Left ventricle myocardium inferior (tissue), 1 donor: ENCODE data around the gene TAAR9. TPM values are rescaled to one million over a fixed set of nuclear protein-coding genes. Genes with fewer than 3 reads are reported as not detected.
"Not testable (repeated sequence)": the region's sequence is repeated elsewhere in the genome, so short reads cannot be mapped to it uniquely, and the experiment has no call there.

Source experiments
- DNase-seq: peaks from one replicate; pipeline ENCODE4 v3.0.0-alpha.2; 2020
- H3K27ac ChIP-seq: fragments of 200-600 bp; replicated peaks from 2 replicates; pipeline ENCODE4 v1.8.0; 2021
- H3K27me3 ChIP-seq: fragments of 200-600 bp; 2 replicates; pipeline ENCODE4 v1.8.0; 2021; ENCODE audit warnings: low read depth
- H3K36me3 ChIP-seq: fragments of 200-600 bp; 2 replicates; pipeline ENCODE4 v1.8.0; 2021
- H3K4me1 ChIP-seq: fragments of 200-600 bp; 2 replicates; pipeline ENCODE4 v1.8.0; 2021
- H3K4me3 ChIP-seq: fragments of 200-600 bp; 2 replicates; pipeline ENCODE4 v1.8.0; 2021; ENCODE audit warnings: mild to moderate bottlenecking, moderate library complexity
- H3K9me3 ChIP-seq: fragments of 200-600 bp; replicated peaks from 2 replicates; pipeline ENCODE4 v1.8.0; 2021
- intact Hi-C: fragments of 100-400 bp; cut with micrococcal nuclease; formaldehyde crosslinking; loops from one replicate; pipeline ENCODE4 v1.11.0; 2022
- total RNA-seq: library from RNA; stranded (reverse); fragmentation: NEBNext Ultra II Directional; extraction: Animal tissue kit (Norgen Biotek cat#: 25700); gene quantifications from one replicate; pipeline ENCODE4 v1.2.1, GENCODE V29; 2021
- TF ChIP-seq, protein P1 (sequence below): fragments of 200-600 bp; IDR thresholded peaks from 2 replicates; pipeline ENCODE4 v1.8.0; 2021; ENCODE audit warnings: antibody characterized with exemption, mild to moderate bottlenecking, borderline replicate concordance
- donor health status: DM: no; HTN: yes; CAD: no; lungs with severe emphysema.

Gene TAAR9
- total RNA-seq, 1 donor from 2014 or later: not detected

DNA sequence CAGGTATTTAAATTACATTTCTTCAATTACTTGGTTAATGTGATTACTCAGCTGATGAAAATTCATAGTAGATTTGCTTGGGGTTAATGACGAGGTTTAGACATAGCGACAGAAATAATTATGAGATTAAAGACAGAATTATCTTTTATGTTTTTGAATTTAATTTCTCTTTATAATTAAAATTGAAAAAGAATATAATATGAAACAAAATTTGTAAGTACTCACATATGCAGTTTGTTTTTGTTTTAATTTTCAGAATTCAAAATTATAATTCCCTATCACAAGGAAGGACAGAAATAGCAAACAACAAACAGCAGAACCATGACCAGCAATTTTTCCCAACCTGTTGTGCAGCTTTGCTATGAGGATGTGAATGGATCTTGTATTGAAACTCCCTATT, 14.3 kb downstream of the TAAR9 start, which contains the start of gene TAAR8:
Gene TAAR8 (plus strand): TSS at position 301 of the 400 bp plus-strand sequence. CDS start 21 bp downstream, at position 322.
- DNase-seq: no peak
- Histone ChIP-seq H3K9me3 (no peaks in the 10 kb centered on the region), H3K27me3 (peaks cover 42% of the 10 kb centered on the region), H3K36me3 (no peaks in the 10 kb centered on the region), H3K27ac (no peak within 1 kb of the TSS), H3K4me1 (no peaks in the 10 kb centered on the region), H3K4me3 (no peak within 1 kb of the TSS)
- TF ChIP-seq, protein P1, sequence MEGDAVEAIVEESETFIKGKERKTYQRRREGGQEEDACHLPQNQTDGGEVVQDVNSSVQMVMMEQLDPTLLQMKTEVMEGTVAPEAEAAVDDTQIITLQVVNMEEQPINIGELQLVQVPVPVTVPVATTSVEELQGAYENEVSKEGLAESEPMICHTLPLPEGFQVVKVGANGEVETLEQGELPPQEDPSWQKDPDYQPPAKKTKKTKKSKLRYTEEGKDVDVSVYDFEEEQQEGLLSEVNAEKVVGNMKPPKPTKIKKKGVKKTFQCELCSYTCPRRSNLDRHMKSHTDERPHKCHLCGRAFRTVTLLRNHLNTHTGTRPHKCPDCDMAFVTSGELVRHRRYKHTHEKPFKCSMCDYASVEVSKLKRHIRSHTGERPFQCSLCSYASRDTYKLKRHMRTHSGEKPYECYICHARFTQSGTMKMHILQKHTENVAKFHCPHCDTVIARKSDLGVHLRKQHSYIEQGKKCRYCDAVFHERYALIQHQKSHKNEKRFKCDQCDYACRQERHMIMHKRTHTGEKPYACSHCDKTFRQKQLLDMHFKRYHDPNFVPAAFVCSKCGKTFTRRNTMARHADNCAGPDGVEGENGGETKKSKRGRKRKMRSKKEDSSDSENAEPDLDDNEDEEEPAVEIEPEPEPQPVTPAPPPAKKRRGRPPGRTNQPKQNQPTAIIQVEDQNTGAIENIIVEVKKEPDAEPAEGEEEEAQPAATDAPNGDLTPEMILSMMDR: no peak
- intact Hi-C loops: no loop called here

DNA sequence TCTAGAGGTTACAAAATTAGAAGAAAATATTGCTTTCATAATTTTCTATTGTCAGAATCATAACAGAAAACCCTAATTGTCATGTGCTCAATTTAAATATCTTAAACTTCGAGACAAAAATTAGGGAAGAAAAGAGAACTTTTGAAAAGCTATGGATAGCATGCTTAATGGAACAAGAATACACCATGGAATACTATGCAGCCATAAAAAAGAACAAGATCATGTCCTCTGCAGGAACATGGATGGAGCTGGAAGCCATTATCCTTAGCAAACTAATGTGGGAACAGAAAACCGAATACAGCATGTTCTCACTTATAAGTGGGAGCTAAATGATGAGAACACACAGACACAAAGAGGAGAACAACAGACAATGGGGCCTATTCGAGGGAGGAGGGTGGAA, 22.0 kb downstream of the TAAR9 start:
- H3K27ac ChIP-seq, H3K4me1 ChIP-seq, H3K9me3 ChIP-seq, intact Hi-C loops, DNase-seq, H3K36me3 ChIP-seq, H3K4me3 ChIP-seq: not testable (repeated sequence)
- H3K27me3 ChIP-seq: peaks cover 69% of the 10 kb centered on the region

DNA sequence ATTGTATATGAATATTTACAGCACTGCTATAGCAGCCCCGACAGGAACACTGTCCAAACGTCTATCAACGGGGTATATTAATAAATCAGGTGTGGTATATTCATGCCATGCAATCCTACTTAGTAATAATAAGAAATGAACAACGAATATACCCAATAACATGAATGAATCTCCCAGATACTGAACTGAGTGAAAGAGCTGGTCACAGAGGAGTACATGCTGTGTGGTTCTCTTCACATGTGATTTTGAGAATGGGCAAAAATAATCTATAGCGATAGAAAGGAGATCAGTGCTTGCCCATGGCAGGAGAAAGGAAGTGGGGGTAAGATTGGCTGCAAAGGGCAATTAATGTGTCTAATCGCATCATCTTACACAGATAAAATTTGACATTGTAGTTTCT, 28.3 kb downstream of the TAAR9 start:
- TF ChIP-seq, protein P1: no peak
- Histone ChIP-seq H3K4me1 (no peaks in the 10 kb centered on the region), H3K36me3 (no peaks in the 10 kb centered on the region), H3K27me3 (peaks cover 57% of the 10 kb centered on the region), H3K27ac (no peak overlapping the region), H3K9me3 (no peaks in the 10 kb centered on the region), H3K4me3 (no peak overlapping the region)
- intact Hi-C loops: no loop called here
- DNase-seq: no peak

DNA sequence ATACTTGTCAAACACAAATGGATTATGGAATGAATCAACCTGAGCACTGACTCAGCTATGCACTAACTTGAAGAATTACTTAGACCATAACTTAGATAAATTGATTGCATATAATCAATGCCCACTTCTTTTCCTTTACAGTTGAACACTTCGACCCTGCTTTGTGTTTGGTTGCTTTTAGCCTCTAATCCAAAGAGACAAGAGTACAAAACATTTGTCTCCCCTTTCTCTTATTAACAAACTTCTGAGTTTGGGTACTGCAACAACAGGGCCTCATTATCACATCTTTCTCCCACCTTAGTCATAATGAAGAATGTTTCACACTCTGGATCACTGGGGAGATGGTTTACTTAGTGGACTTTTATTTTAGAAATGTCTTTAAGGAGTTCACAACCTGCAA, 29.5 kb downstream of the TAAR9 start:
- no peaks in the 10 kb centered on the region for H3K9me3 ChIP-seq
- intact Hi-C loops: no loop called here
- H3K27ac ChIP-seq: no peak overlapping the region
- TF ChIP-seq, protein P1: no peak
- no peak overlapping the region for H3K4me3 ChIP-seq
- peaks cover 56% of the 10 kb centered on the region for H3K27me3 ChIP-seq
- no peaks in the 10 kb centered on the region for H3K36me3 ChIP-seq
- H3K4me1 ChIP-seq: no peaks in the 10 kb centered on the region
- no peak for DNase-seq

DNA sequence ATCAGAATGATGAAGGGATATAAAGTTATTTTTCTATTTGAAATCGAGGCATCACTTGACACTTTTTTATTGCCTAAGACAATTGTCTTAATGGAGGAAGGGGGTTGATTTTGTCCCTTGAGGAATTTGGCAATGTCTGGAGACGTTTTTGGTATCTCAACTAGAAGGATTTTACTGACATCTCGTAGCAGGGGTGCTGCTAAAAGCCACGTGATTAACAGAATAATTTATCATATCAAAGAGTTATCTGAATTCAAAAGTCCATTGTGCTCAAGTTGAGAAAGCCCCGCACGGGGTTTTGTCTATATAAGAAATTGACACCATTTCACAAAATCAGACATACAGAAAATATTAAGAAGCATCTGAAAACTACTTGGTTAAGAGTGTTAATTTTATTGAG, 30.5 kb downstream of the TAAR9 start:
- no peak for DNase-seq
- Histone ChIP-seq H3K36me3 (no peaks in the 10 kb centered on the region), H3K4me1 (no peaks in the 10 kb centered on the region), H3K9me3 (no peaks in the 10 kb centered on the region), H3K4me3 (no peak overlapping the region), H3K27ac (no peak overlapping the region), H3K27me3 (peaks cover 53% of the 10 kb centered on the region)
- TF ChIP-seq, protein P1: no peak
- intact Hi-C loops: no loop called here

DNA sequence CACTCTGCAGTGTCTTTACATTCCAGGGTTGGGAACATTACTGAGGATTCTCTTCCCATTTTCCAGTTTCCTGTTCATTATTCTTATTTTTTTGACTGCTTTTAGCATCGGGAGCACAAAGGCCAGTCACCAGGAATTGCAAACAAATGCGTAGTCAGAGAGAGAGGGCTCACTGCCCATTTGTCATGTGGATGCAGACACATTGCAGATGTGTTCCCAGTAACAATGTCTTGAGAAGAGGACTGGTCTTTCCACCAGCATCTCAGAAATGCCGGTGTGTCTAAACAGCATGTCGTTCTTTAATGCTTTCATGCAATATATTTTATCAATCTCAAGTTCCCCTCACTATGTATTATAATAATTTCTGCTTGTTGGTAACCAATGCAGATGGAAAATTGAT, 31.1 kb downstream of the TAAR9 start:
- H3K4me1 ChIP-seq: no peaks in the 10 kb centered on the region
- no peak overlapping the region for H3K4me3 ChIP-seq
- peaks cover 47% of the 10 kb centered on the region for H3K27me3 ChIP-seq
- intact Hi-C loops: no loop called here
- no peaks in the 10 kb centered on the region for H3K36me3 ChIP-seq
- no peak for DNase-seq
- TF ChIP-seq, protein P1: no peak
- H3K9me3 ChIP-seq: no peaks in the 10 kb centered on the region
- H3K27ac ChIP-seq: no peak overlapping the region
